H1 (cell line): ENCODE results near the gene ASGR1. TPM values are rescaled to one million over a fixed set of nuclear protein-coding genes. Genes with fewer than 3 reads are reported as not detected.
"Not testable (repeated sequence)": the region's sequence is repeated elsewhere in the genome, so short reads cannot be mapped to it uniquely, and the experiment has no call there.

Experiments used
- CTCF ChIA-PET: fragments of 300-600 bp; sonication (Branson Sonifier 250); formaldehyde crosslinking; loops from one replicate; lab custom pipeline; 2021; ENCODE audit not compliant: partially characterized antibody; lab: Charles Lee
- POLR2A ChIA-PET: fragments of 300-600 bp; sonication (Branson Sonifier 250); formaldehyde crosslinking; loops from one replicate; lab custom pipeline; 2021; ENCODE audit warnings: inconsistent platforms; ENCODE audit not compliant: partially characterized antibody; lab: Charles Lee
- DNase-seq, 2 experiments: peaks; one replicate each; pipeline versions ENCODE4 v3.0.0 to v3.0.0-alpha.2; 2010 to 2022; ENCODE audit warnings: low spot score in 2 of 2, low read depth in 1 of 2, mixed read lengths in 1 of 2
- FAIRE-seq: peaks from 2 replicates; lab custom pipeline; 2011; peaks lifted over from hg19 to GRCh38; lab: Jason Lieb, UNC
- H2AFZ ChIP-seq: 2 replicates; pipeline ENCODE4 v1.8.1; 2012; ENCODE audit warnings: low read length, inconsistent platforms
- H2AK5ac ChIP-seq: 2 replicates; pipeline ENCODE4 v1.6.1; 2013; ENCODE audit warnings: low read depth, low read length
- H2BK120ac ChIP-seq: replicated peaks from 2 replicates; pipeline ENCODE3; 2013; ENCODE audit warnings: low read depth, low read length, inconsistent platforms
- H2BK12ac ChIP-seq: 2 replicates; pipeline ENCODE4 v1.6.1; 2013; ENCODE audit warnings: low read depth, low read length
- H2BK15ac ChIP-seq: 2 replicates; pipeline ENCODE4 v1.6.1; 2013; ENCODE audit warnings: low read length
- H2BK20ac ChIP-seq: 2 replicates; pipeline ENCODE4 v1.6.1; 2013; ENCODE audit warnings: low read length
- H2BK5ac ChIP-seq: 2 replicates; pipeline ENCODE4 v1.6.1; 2013; ENCODE audit warnings: low read depth, low read length
- H3K14ac ChIP-seq: 2 replicates; pipeline ENCODE4 v1.6.1; 2013; ENCODE audit warnings: inconsistent platforms; ENCODE audit not compliant: insufficient read length
- H3K18ac ChIP-seq: 2 replicates; pipeline ENCODE4 v1.6.1; 2013; ENCODE audit warnings: low read length; ENCODE audit errors: extremely low read depth
- H3K23ac ChIP-seq: 2 replicates; pipeline ENCODE4 v1.6.1; 2013; ENCODE audit warnings: inconsistent platforms; ENCODE audit not compliant: insufficient read length
- H3K23me2 ChIP-seq: 2 replicates; pipeline ENCODE4 v1.6.1; 2013; ENCODE audit warnings: low read depth, low read length
- H3K27ac ChIP-seq: 2 replicates; pipeline ENCODE4 v1.6.1; 2011; ENCODE audit warnings: low read depth, low read length, inconsistent platforms
- H3K27me3 ChIP-seq, 4 experiments: replicated peaks in 1 of 4; 1 replicate in 1 of 4; 2 replicates in 3 of 4; pipeline versions ENCODE4 v1.6.1 to v1.8.1; 2011 to 2013; ENCODE audit warnings: low read length in 3 of 4, mild to moderate bottlenecking in 3 of 4, inconsistent platforms in 2 of 4, mixed read lengths in 2 of 4, moderate library complexity in 1 of 4; ENCODE audit not compliant: control insufficient read depth in 3 of 4, insufficient read depth in 3 of 4; ENCODE audit errors: extremely low read depth in 1 of 4
- H3K36me3 ChIP-seq, 4 experiments: 2 replicates each; pipeline versions ENCODE4 v1.6.1 to v1.8.1; 2011 to 2013; ENCODE audit warnings: mild to moderate bottlenecking in 4 of 4, low read length in 3 of 4, moderate library complexity in 2 of 4, control low read depth in 1 of 4, inconsistent platforms in 1 of 4; ENCODE audit not compliant: insufficient read depth in 4 of 4, control insufficient read depth in 2 of 4
- H3K4ac ChIP-seq: replicated peaks from 2 replicates; pipeline ENCODE3; 2013; ENCODE audit warnings: low read length, low read depth, mixed read lengths, inconsistent platforms; ENCODE audit not compliant: insufficient read length
- H3K4me1 ChIP-seq, 4 experiments: replicated peaks in 1 of 4; 1 replicate in 1 of 4; 2 replicates in 3 of 4; pipeline versions ENCODE4 v1.6.1 to v1.8.1; 2011 to 2013; ENCODE audit warnings: low read length in 3 of 4, inconsistent platforms in 2 of 4, mixed read lengths in 1 of 4; ENCODE audit not compliant: insufficient read depth in 4 of 4, control insufficient read depth in 3 of 4
- H3K4me2 ChIP-seq, 2 experiments: 2 replicates each; pipeline versions ENCODE4 v1.6.1 to v1.8.1; 2011 to 2013; ENCODE audit warnings: low read depth in 2 of 2, low read length in 2 of 2, control low read depth in 1 of 2, inconsistent platforms in 1 of 2, mild to moderate bottlenecking in 1 of 2; ENCODE audit not compliant: insufficient read depth in 1 of 2
- H3K4me3 ChIP-seq, 4 experiments: fragments of 200-600, 300-600 bp in 1 of 4; sonication (generic), shearing (Covaris generic), sonication (Bioruptor Twin) in 1 of 4; 2 replicates each; pipeline versions ENCODE4 v1.5.1 to v1.8.1; 2011 to 2016; ENCODE audit warnings: low read length in 4 of 4, low read depth in 3 of 4, control low read depth in 2 of 4, inconsistent platforms in 2 of 4, mild to moderate bottlenecking in 2 of 4, mixed read lengths in 1 of 4, moderate library complexity in 1 of 4; ENCODE audit not compliant: insufficient read depth in 2 of 4; ENCODE audit errors: extremely low read depth in 1 of 4
- H3K56ac ChIP-seq: replicated peaks from 2 replicates; pipeline ENCODE3; 2013; ENCODE audit warnings: low read depth, mild to moderate bottlenecking, mixed read lengths, low read length, inconsistent platforms; ENCODE audit not compliant: insufficient read length
- H3K79me1 ChIP-seq: 2 replicates; pipeline ENCODE4 v1.6.1; 2013; ENCODE audit warnings: low read depth, low read length, control low read depth
- H3K79me2 ChIP-seq, 2 experiments: 2 replicates each; pipeline versions ENCODE4 v1.6.1 to v1.8.1; 2012 to 2013; ENCODE audit warnings: low read length in 2 of 2, mild to moderate bottlenecking in 2 of 2, inconsistent platforms in 1 of 2; ENCODE audit not compliant: insufficient read depth in 2 of 2, control insufficient read depth in 1 of 2
- H3K9ac ChIP-seq, 4 experiments: replicated peaks in 1 of 4; 1 replicate in 1 of 4; 2 replicates in 3 of 4; pipeline versions ENCODE4 v1.6.1 to v1.8.1; 2011 to 2013; ENCODE audit warnings: low read depth in 3 of 4, low read length in 3 of 4, control low read depth in 2 of 4, mild to moderate bottlenecking in 2 of 4, moderate library complexity in 2 of 4, inconsistent platforms in 1 of 4; ENCODE audit errors: extremely low read depth in 1 of 4
- H3K9me3 ChIP-seq, 2 experiments: 2 replicates each; pipeline versions ENCODE4 v1.6.1 to v1.8.1; 2012 to 2013; ENCODE audit warnings: mild to moderate bottlenecking in 2 of 2, moderate library complexity in 2 of 2, control low read depth in 1 of 2, inconsistent platforms in 1 of 2, low read depth in 1 of 2, low read length in 1 of 2, mixed read lengths in 1 of 2; ENCODE audit not compliant: insufficient read depth in 2 of 2
- H4K20me1 ChIP-seq, 2 experiments: replicated peaks in 1 of 2; 2 replicates each; pipeline versions ENCODE3 to v1.8.1; 2011 to 2013; ENCODE audit warnings: inconsistent platforms in 2 of 2, low read length in 2 of 2, mild to moderate bottlenecking in 1 of 2; ENCODE audit not compliant: insufficient read depth in 2 of 2, control insufficient read depth in 1 of 2
- H4K5ac ChIP-seq: 2 replicates; pipeline ENCODE4 v1.6.1; 2013; ENCODE audit warnings: low read length, low read depth, mixed read lengths, inconsistent platforms; ENCODE audit not compliant: insufficient read length
- H4K8ac ChIP-seq: 2 replicates; pipeline ENCODE4 v1.8.0; 2013; ENCODE audit warnings: mild to moderate bottlenecking, moderate library complexity, low read length, inconsistent platforms; ENCODE audit not compliant: insufficient read depth; ENCODE audit errors: extremely low read depth
- H4K91ac ChIP-seq: replicated peaks from 2 replicates; pipeline ENCODE3; 2013; ENCODE audit warnings: low read length, mixed read lengths, inconsistent platforms; ENCODE audit not compliant: insufficient read length
- WGBS, 2 experiments: shearing (Covaris generic) in 1 of 2; methylation state at CpG; one replicate each; pipeline versions ENCODE4 v1.1.6 to v1.1.7; 2013 to 2015; ENCODE audit warnings: low lambda C conversion rate in 2 of 2, mixed read lengths in 2 of 2, inconsistent platforms in 1 of 2, low coverage in 1 of 2, missing lambda C conversion rate in 1 of 2; ENCODE audit not compliant: insufficient replicate concordance in 2 of 2, insufficient coverage in 1 of 2, insufficient read length in 1 of 2; ENCODE audit errors: extremely low coverage in 1 of 2, missing lambda C conversion rate in 1 of 2; 5-methylcytosine and 5-hydroxymethylcytosine counted together
- polyA plus RNA-seq, 7 experiments: library from polyadenylated mRNA; depleted of rRNA in 3 of 7; stranded (reverse) in 5 of 7; unstranded in 2 of 7; fragments of >200 nt in 5 of 7; fragments of 200-250 nt in 2 of 7; gene quantifications; 1 replicate in 5 of 7; 2 replicates in 1 of 7; 4 replicates in 1 of 7; pipeline versions ENCODE4 v1.2.1 to v1.2.3, GENCODE V29; 2011 to 2013; ENCODE audit warnings: missing spikeins in 2 of 7, mixed read lengths in 2 of 7
- total RNA-seq: library from RNA; stranded (reverse); fragmentation: NEBNext Ultra II Directional; extraction: Animal tissue kit (Norgen Biotek cat#: 25700); gene quantifications from 2 replicates; pipeline ENCODE4 v1.2.1, GENCODE V29; 2021

Gene ASGR1
- total and polyA plus RNA-seq, 2 of the 8 experiments (the other 6 are each of a cell fraction or from before 2014, with no cell fraction given): 10.8 to 14.5 TPM

DNA sequence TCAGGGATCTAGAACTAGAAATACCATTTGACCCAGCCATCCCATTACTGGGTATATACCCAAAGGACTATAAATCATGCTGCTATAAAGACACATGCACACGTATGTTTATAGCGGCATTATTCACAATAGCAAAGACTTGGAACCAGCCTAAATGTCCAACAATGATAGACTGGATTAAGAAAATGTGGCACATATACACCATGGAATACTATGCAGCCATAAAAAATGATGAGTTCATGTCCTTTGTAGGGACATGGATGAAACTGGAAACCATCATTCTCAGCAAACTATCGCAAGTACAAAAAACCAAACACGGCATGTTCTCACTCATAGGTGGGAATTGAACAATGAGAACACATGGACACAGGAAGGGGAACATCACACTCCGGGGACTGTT is 51.7 kb downstream of the ASGR1 start:
- H4K91ac ChIP-seq, H3K36me3 ChIP-seq, H2BK120ac ChIP-seq, H2BK15ac ChIP-seq, H2BK20ac ChIP-seq, H3K4me2 ChIP-seq, H3K23me2 ChIP-seq, H4K20me1 ChIP-seq, H2BK12ac ChIP-seq, FAIRE-seq, DNase-seq, H3K4me3 ChIP-seq, H4K8ac ChIP-seq, H3K56ac ChIP-seq, H3K23ac ChIP-seq, H3K9ac ChIP-seq, POLR2A ChIA-PET, H2AK5ac ChIP-seq, H4K5ac ChIP-seq, H3K27me3 ChIP-seq, H3K18ac ChIP-seq, H3K4ac ChIP-seq, H2AFZ ChIP-seq, H2BK5ac ChIP-seq, H3K14ac ChIP-seq, H3K79me1 ChIP-seq, H3K9me3 ChIP-seq, H3K27ac ChIP-seq, H3K79me2 ChIP-seq: not testable (repeated sequence)
- CTCF ChIA-PET: interaction anchor here (9.2 kb wide), 1 partner anchor 8 kb away, joined by 48 read pairs; no protein-coding TSS in a partner anchor
- WGBS, 2 experiments: 100% methylated on average over 4 of the region's 5 CpGs; no CpG with 5 or more reads in 1 of the 2 experiments
- H3K4me1 ChIP-seq: peaks cover 10 to 20% (median 14%) of the 10 kb centered on the region in 4 experiments
